Keratinocyte (primary cell): ENCODE data around the gene SLC38A2. TPM values are rescaled to one million over a fixed set of nuclear protein-coding genes. Genes with fewer than 3 reads are reported as not detected.

Experiments
- DNase-seq: peaks from one replicate; pipeline ENCODE4 v3.0.0-alpha.2; 2011; ENCODE audit warnings: low read depth, missing footprints, low spot score
- FAIRE-seq: peaks from 2 replicates; lab custom pipeline; 2011; peaks lifted over from hg19 to GRCh38; lab: Jason Lieb, UNC
- H2AFZ ChIP-seq: 2 replicates; pipeline ENCODE4 v1.6.0; 2012; ENCODE audit warnings: low read length, control low read depth, inconsistent platforms; ENCODE audit not compliant: control insufficient read depth
- H3K27ac ChIP-seq: 2 replicates; pipeline ENCODE4 v1.5.1; 2011; ENCODE audit warnings: low read length; ENCODE audit not compliant: control insufficient read depth, insufficient read depth
- H3K27me3 ChIP-seq: 3 replicates; pipeline ENCODE4 v1.6.0; 2011; ENCODE audit warnings: low read length; ENCODE audit not compliant: control insufficient read depth, insufficient read depth; ENCODE audit errors: extremely low read depth
- H3K36me3 ChIP-seq, 2 experiments: 2 replicates in 1 of 2; 3 replicates in 1 of 2; pipeline ENCODE4 v1.5.1; 2011; ENCODE audit warnings: low read length in 2 of 2, mild to moderate bottlenecking in 1 of 2; ENCODE audit not compliant: control insufficient read depth in 2 of 2, insufficient read depth in 2 of 2; ENCODE audit errors: extremely low read depth in 1 of 2
- H3K4me1 ChIP-seq: 3 replicates; pipeline ENCODE4 v1.5.1; 2011; ENCODE audit warnings: low read length; ENCODE audit not compliant: control insufficient read depth, insufficient read depth; ENCODE audit errors: extremely low read depth
- H3K4me2 ChIP-seq: 3 replicates; pipeline ENCODE4 v1.6.0; 2011; ENCODE audit warnings: low read depth, low read length; ENCODE audit not compliant: control insufficient read depth, insufficient read depth; ENCODE audit errors: extremely low read depth
- H3K4me3 ChIP-seq, 3 experiments: fragments of 200-600 bp in 1 of 3; sonication (generic) in 1 of 3; 2 replicates in 2 of 3; 3 replicates in 1 of 3; pipeline ENCODE4 v1.5.1; 2011 to 2016; ENCODE audit warnings: low read length in 3 of 3, mild to moderate bottlenecking in 3 of 3, control low read depth in 2 of 3, inconsistent platforms in 1 of 3, low read depth in 1 of 3, mixed read lengths in 1 of 3, mixed run types in 1 of 3, moderate library complexity in 1 of 3; ENCODE audit not compliant: control insufficient read depth in 2 of 3, insufficient read depth in 2 of 3; ENCODE audit errors: extremely low read depth in 1 of 3
- H3K79me2 ChIP-seq: 2 replicates; pipeline ENCODE4 v1.6.0; 2012; ENCODE audit warnings: low read length; ENCODE audit not compliant: control insufficient read depth, insufficient read depth
- H3K9ac ChIP-seq: 3 replicates; pipeline ENCODE4 v1.6.0; 2011; ENCODE audit warnings: low read length; ENCODE audit not compliant: control insufficient read depth, insufficient read depth; ENCODE audit errors: extremely low read depth
- H3K9me1 ChIP-seq: 3 replicates; pipeline ENCODE4 v1.6.0; 2011; ENCODE audit warnings: low read length; ENCODE audit not compliant: control insufficient read depth, insufficient read depth; ENCODE audit errors: extremely low read depth
- H3K9me3 ChIP-seq: 2 replicates; pipeline ENCODE4 v1.5.1; 2012; ENCODE audit warnings: low read depth, low read length; ENCODE audit not compliant: control insufficient read depth
- H4K20me1 ChIP-seq: 3 replicates; pipeline ENCODE4 v1.6.0; 2011; ENCODE audit warnings: low read length; ENCODE audit not compliant: control insufficient read depth, insufficient read depth; ENCODE audit errors: extremely low read depth
- CTCF ChIP-seq, 3 experiments: IDR thresholded peaks in 1 of 3; conservative IDR thresholded peaks in 1 of 3; optimal IDR thresholded peaks in 1 of 3; 2 replicates in 2 of 3; 3 replicates in 1 of 3; pipeline versions ENCODE3 to v1.5.1; 2011; ENCODE audit warnings: low read length in 3 of 3, mild to moderate bottlenecking in 3 of 3, moderate library complexity in 2 of 3, control low read depth in 1 of 3, inconsistent platforms in 1 of 3; ENCODE audit not compliant: insufficient read depth in 2 of 3; ENCODE audit errors: extremely low read depth in 1 of 3
- EZH2 ChIP-seq: IDR thresholded peaks from one replicate; pipeline ENCODE4 v1.6.1; 2012; ENCODE audit warnings: inconsistent platforms, mild to moderate bottlenecking, low read length, moderate library complexity
- dilution Hi-C: fragments of 300-500 bp; cut with MboI; formaldehyde crosslinking; loops from one replicate; pipeline ENCODE4 v1.7.0; 2020; ENCODE audit warnings: low sequenced_read_pairs; ENCODE audit not compliant: extremely low pct_ligation_motif_present
- polyA plus RNA-seq, 5 experiments: library from polyadenylated mRNA; depleted of rRNA in 3 of 5; stranded (reverse) in 3 of 5; stranded (forward) in 1 of 5; unstranded in 1 of 5; fragments of >200 nt; gene quantifications; 1 replicate in 1 of 5; 2 replicates in 3 of 5; 3 replicates in 1 of 5; pipeline versions ENCODE4 v1.2.1 to v1.2.3, GENCODE V29; 2011 to 2012; ENCODE audit warnings: missing spikeins in 2 of 5, low read depth in 1 of 5, low replicate concordance in 1 of 5

Gene SLC38A2
- polyA plus RNA-seq, 1 donor (not counting 4 experiments of a cell fraction or from before 2014, with no cell fraction given): 577 TPM

GRCh38 chr12:46364777-46365580, 7.6 kb downstream of the SLC38A2 start:
- FAIRE-seq (no peak), DNase-seq (no peak)
- Histone ChIP-seq H3K9me3 (no peaks in the 10 kb centered on the region), H3K9ac (peak overlapping the region; percentile 28), H3K9me1 (no peaks in the 10 kb centered on the region), H4K20me1 (peaks cover 39% of the 10 kb centered on the region), H2AFZ (no peak overlapping the region), H3K4me2 (peak overlapping the region; percentile 90), H3K79me2 (peaks cover 31% of the 10 kb centered on the region), H3K4me3 (peak overlapping the region in 1 of 3 experiments; percentile 24), H3K4me1 (peaks cover 56% of the 10 kb centered on the region), H3K27ac (peak overlapping the region; percentile 31), H3K27me3 (no peaks in the 10 kb centered on the region), H3K36me3 (peaks cover 34 to 72% of the 10 kb centered on the region in 2 experiments)
- TF ChIP-seq EZH2: no peak
- no peak for TF ChIP-seq CTCF (optimal IDR thresholded peaks at IDR 0.05 in 1 of 3, IDR thresholded peaks at IDR 0.05 in 1 of 3, conservative IDR thresholded peaks at IDR 0.05 in 1 of 3; ENCODE audit: extremely low read depth in 1 of 3, insufficient read depth in 2 of 3, low read length in 3 of 3)
- dilution Hi-C loops: no loop called here

- no peaks in the 10 kb centered on the region for H3K9me1 ChIP-seq
- peak overlapping the region in 2 of 3 experiments; percentile 2 to 4 for H3K4me3 ChIP-seq
- no peak for DNase-seq
- no peaks in the 10 kb centered on the region for H3K27me3 ChIP-seq
- H3K9me3 ChIP-seq: no peaks in the 10 kb centered on the region
- peak overlapping the region; percentile 24 for H3K27ac ChIP-seq
- dilution Hi-C loops: no loop called here
- H3K9ac ChIP-seq: no peak overlapping the region
- TF ChIP-seq EZH2: no peak
- TF ChIP-seq CTCF (optimal IDR thresholded peaks at IDR 0.05 in 1 of 3, IDR thresholded peaks at IDR 0.05 in 1 of 3, conservative IDR thresholded peaks at IDR 0.05 in 1 of 3; ENCODE audit: extremely low read depth in 1 of 3, insufficient read depth in 2 of 3, low read length in 3 of 3): no peak
- FAIRE-seq: no peak
- H3K4me1 ChIP-seq: peaks cover 54% of the 10 kb centered on the region
- peaks cover 25% of the 10 kb centered on the region for H3K79me2 ChIP-seq
- H4K20me1 ChIP-seq: peaks cover 41% of the 10 kb centered on the region
- H3K36me3 ChIP-seq: peaks cover 34 to 68% of the 10 kb centered on the region in 2 experiments
- H2AFZ ChIP-seq: no peak overlapping the region
- H3K4me2 ChIP-seq: peak overlapping the region; percentile 25
These were observed 8.3 kb downstream of the SLC38A2 start for GRCh38 chr12:46364300-46364696.
